Naive B cell (primary cell): ENCODE data around the gene UBXN4. TPM values are rescaled to one million over a fixed set of nuclear protein-coding genes. Genes with fewer than 3 reads are reported as not detected.
"Not testable (repeated sequence)": the region's sequence is repeated elsewhere in the genome, so short reads cannot be mapped to it uniquely, and the experiment has no call there.

Source experiments
- ATAC-seq, 2 donors: fragments of 150-1000 bp; cut with Tn5 transposase; 2 replicates each; pipeline ENCODE4 v1.10.0; 2021; ENCODE audit warnings: low read depth in 2 of 2, mild to moderate bottlenecking in 2 of 2, moderate library complexity in 2 of 2
- DNase-seq: peaks from one replicate; pipeline ENCODE4 v3.0.0; 2022
- H3K27ac Mint-ChIP-seq, 6 donors: one replicate each; pipeline ENCODE4 v1.8.0; 2020 to 2022; ENCODE audit warnings: mild to moderate bottlenecking in 6 of 6, mixed read lengths in 6 of 6, moderate library complexity in 5 of 6, inconsistent platforms in 2 of 6
- H3K27me3 Mint-ChIP-seq, 3 donors: one replicate each; pipeline ENCODE4 v1.8.0; 2021 to 2022; ENCODE audit warnings: mixed read lengths in 3 of 3, mild to moderate bottlenecking in 1 of 3
- H3K36me3 Mint-ChIP-seq, 2 donors: one replicate each; pipeline ENCODE4 v1.8.0; 2020 to 2022; ENCODE audit warnings: mixed read lengths in 2 of 2, inconsistent platforms in 1 of 2, mild to moderate bottlenecking in 1 of 2
- H3K4me1 Mint-ChIP-seq, 3 donors: one replicate each; pipeline ENCODE4 v1.8.0; 2020 to 2022; ENCODE audit warnings: mixed read lengths in 3 of 3, inconsistent platforms in 1 of 3, mild to moderate bottlenecking in 1 of 3, moderate library complexity in 1 of 3
- H3K4me3 Mint-ChIP-seq, 8 donors: one replicate each; pipeline ENCODE4 v1.8.0; 2020 to 2022; ENCODE audit warnings: mild to moderate bottlenecking in 8 of 8, mixed read lengths in 8 of 8, moderate library complexity in 8 of 8, inconsistent platforms in 2 of 8
- H3K9me3 Mint-ChIP-seq, 7 donors: one replicate each; pipeline ENCODE4 v1.8.0; 2020 to 2022; ENCODE audit warnings: mixed read lengths in 7 of 7, mild to moderate bottlenecking in 5 of 7, inconsistent platforms in 2 of 7, moderate library complexity in 1 of 7
- polyA plus RNA-seq, 6 donors: library from polyadenylated mRNA; unstranded; fragments of 300-500 nt; fragmentation: Illumina TruSeq; gene quantifications; one replicate each; pipeline ENCODE4 v1.2.3, GENCODE V29; 2021; ENCODE audit warnings: low read depth in 6 of 6

UBXN4 gene
- polyA plus RNA-seq, 6 donors from 2014 or later = 55.3 to 109 (median 96.0) TPM

DNA sequence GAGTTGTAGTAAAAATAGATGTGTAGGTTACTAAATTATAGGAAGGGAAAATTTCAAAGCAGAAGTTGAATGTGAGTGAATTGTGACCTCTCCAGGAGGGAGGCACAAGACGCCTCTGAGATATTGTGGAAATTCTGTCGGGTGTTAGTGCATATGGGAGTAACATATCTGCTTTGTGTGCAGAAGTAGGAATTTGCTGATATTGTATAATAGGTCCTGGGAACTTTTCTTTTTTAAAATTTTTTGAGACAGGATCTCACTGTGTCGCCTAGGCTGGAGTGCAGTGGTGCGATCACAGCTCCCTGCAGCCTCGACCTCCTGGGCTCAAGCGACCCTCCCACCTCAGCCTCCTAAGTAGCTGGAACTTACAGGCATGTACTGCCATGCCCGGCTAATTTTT lies 34.7 kb downstream of the UBXN4 start:
- Mint-ChIP-seq H3K27ac (no peak overlapping the region), H3K36me3 (peaks cover 17 to 25% of the 10 kb centered on the region in 2 donors), H3K4me3 (no peak overlapping the region), H3K4me1 (no peaks in the 10 kb centered on the region), H3K9me3 (no peaks in the 10 kb centered on the region), H3K27me3 (no peaks in the 10 kb centered on the region)
- ATAC-seq (no peak), DNase-seq (no peak)

DNA sequence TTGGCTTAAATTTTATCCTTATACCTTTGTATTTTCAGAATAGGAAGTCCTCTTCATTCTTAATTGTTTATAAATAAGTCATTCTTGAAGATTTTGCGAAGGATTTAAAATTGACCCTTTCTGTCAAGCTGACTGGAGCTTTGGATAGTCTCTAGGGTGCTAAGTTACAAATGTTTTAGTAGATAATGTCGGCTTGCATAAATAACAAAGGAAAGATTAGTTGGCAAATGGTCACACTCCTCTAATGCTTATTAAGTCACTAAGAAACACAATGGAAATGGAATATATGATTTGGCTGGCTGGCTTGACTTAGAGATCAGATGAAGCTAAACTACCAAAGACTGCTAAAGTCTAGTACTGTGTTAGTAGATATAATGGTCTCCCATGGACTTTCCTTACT lies 40.6 kb downstream of the UBXN4 start:
- Mint-ChIP-seq H3K27ac (no peak overlapping the region), H3K4me1 (no peaks in the 10 kb centered on the region), H3K27me3 (no peaks in the 10 kb centered on the region), H3K4me3 (no peak overlapping the region), H3K9me3 (peaks cover 0 to 3% (median 0%) of the 10 kb centered on the region in 7 donors), H3K36me3 (peaks cover 38 to 52% of the 10 kb centered on the region in 2 donors)
- no peak for ATAC-seq
- DNase-seq = no peak

DNA sequence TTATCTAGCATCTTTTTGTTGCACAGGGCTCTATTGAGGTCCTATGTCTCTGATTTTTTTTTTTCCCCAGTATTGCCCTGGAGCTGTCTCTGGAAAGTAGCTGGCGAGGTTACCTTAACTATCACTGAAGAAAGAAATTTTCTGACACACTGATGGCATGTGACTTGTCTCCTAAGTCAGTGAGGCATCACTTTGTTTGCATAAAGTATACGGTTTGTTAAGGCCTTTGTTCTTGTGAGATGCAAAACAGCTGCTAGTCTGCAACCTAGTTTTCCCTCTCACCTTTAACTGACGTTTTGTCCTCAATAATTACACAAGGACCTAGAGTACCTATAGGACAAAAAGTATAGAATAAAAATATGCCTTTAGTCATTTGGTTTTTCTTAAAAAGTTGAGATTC lies 41.8 kb downstream of the UBXN4 start:
- H3K9me3 Mint-ChIP-seq = peaks cover 0 to 3% (median 0%) of the 10 kb centered on the region in 7 donors
- ATAC-seq (no peak), DNase-seq (no peak)
- no peaks in the 10 kb centered on the region for H3K27me3 Mint-ChIP-seq
- no peaks in the 10 kb centered on the region for H3K4me1 Mint-ChIP-seq
- peaks cover 40 to 52% of the 10 kb centered on the region in 2 donors for H3K36me3 Mint-ChIP-seq
- no peak overlapping the region for H3K4me3 Mint-ChIP-seq
- H3K27ac Mint-ChIP-seq = peak overlapping the region in 1 of 6 donors; percentile 5

DNA sequence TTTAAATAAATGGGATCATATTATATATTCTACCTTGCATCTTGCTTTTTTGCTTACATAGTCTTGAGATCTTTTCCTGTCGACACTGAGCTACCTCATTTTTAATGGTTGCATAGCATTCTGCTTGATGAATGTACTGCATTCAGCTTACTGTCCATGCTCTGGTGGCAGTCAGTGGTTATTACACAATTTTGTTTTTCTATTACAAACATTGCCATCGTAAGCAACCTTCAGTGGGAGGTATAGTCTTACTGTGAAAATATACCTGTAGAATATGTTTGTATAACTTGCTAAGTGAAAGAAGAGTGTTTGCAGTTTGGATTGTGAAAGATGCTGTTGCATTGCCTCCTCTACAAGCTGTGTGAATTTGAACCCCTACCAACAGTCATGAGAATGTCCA lies 43.4 kb downstream of the UBXN4 start:
- Mint-ChIP-seq H3K4me3 (no peak overlapping the region), H3K27ac (peak overlapping the region in 1 of 6 donors; percentile 47), H3K4me1 (no peaks in the 10 kb centered on the region), H3K36me3 (peaks cover 40 to 51% of the 10 kb centered on the region in 2 donors), H3K27me3 (no peaks in the 10 kb centered on the region), H3K9me3 (peaks cover 0 to 3% (median 0%) of the 10 kb centered on the region in 7 donors)
- no peak for DNase-seq
- peak in 1 of 2 donors; percentile 20 for ATAC-seq

DNA sequence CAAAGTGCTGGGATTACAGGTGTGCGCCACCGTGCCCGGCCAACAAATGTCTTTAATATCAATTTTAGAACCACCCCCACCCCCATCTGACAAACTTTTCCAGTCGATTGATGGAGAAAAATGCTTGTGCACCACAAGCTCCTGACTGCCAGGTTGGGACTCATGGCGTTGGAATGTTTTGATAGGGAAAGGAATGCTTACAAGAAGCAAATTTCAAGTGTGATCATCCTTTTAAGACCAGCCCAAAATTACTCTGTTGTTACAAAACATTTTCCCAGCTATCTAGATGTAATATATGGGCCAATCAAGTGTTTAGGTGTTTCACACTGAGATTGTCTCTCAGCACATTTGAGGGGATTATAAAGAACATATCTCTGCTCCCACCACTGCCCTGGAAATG lies 45.2 kb downstream of the UBXN4 start:
- ATAC-seq = no peak
- Mint-ChIP-seq H3K4me3 (no peak overlapping the region), H3K27me3 (no peaks in the 10 kb centered on the region), H3K4me1 (peaks cover 0 to 2% (median 0%) of the 10 kb centered on the region in 3 donors), H3K36me3 (peaks cover 33 to 37% of the 10 kb centered on the region in 2 donors), H3K27ac (peak overlapping the region in 1 of 6 donors; percentile 43), H3K9me3 (peaks cover 0 to 3% (median 0%) of the 10 kb centered on the region in 7 donors)
- DNase-seq = no peak

DNA sequence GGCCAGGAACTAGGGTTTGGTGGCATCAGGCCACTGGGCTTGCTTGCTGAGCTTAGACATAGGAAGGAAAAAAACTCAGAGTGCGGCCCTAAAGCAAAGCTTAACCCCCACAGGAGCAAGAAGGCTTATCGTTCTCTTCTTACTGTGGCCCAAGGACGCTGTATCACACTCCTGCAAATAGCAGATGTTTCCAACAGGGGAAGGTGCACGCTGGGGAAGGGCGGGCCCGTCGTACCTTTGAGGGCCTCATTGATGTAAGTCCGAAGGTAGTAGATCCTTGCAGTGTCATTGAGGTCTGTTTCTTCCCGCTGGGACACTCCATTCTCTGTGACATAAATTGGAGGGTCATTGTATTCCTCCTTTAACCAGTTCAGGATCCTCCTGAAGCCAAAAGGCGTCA lies 48.8 kb downstream of the UBXN4 start:
- Mint-ChIP-seq H3K4me3 (peak overlapping the region in 1 of 8 donors; percentile 47), H3K36me3 (peaks cover 6 to 15% of the 10 kb centered on the region in 2 donors), H3K4me1 (peaks cover 6 to 13% (median 7%) of the 10 kb centered on the region in 3 donors), H3K27ac (no peak overlapping the region), H3K27me3 (peaks cover 0 to 5% (median 0%) of the 10 kb centered on the region in 3 donors), H3K9me3 (peaks cover 0 to 5% (median 0%) of the 10 kb centered on the region in 7 donors)
- ATAC-seq (no peak), DNase-seq (no peak)

DNA sequence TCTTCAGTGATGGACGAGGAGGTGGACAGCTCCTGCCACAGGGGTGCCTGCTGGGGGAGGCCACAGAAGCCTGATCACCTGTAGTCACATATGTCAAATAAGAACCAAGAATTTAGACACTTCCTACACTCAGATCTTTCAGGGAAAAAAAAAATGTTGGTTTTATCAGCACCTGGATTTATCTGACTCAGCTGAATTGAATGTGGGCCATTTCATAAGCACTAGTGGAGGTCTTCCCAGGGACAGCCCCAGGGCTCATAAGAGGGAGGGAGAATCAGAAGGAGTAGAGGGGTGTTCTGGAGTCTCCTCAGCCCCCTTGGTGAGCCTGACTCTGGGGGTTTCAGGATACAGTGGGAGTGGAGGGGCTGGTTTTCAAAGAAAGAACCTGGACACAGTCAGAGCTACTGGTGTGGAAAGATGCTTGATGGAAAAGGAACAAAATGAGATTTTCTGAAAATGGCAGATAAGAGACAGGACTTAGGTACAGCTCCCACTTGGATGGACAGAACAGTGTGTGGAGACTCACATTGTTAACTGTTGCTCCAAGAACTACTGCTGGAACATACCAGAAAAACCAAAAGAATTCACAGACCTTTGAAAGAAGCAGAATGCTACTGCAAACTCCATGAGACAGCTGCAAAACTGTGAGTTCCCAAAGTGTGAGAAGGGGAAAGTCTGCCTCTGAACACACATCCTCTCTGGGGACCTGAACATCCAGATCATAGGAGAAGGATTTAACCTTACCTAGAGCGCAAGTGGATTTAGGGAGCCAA lies 49.9 kb downstream of the UBXN4 start:
- H3K9me3 Mint-ChIP-seq = peaks cover 0 to 5% (median 0%) of the 10 kb centered on the region in 7 donors
- DNase-seq (no peak), ATAC-seq (no peak)
- H3K27me3 Mint-ChIP-seq = peaks cover 0 to 5% (median 0%) of the 10 kb centered on the region in 3 donors
- H3K4me3 Mint-ChIP-seq = no peak overlapping the region
- H3K27ac Mint-ChIP-seq = peak overlapping the region in 3 of 6 donors; percentile 58 to 77 (median 64)
- H3K4me1 Mint-ChIP-seq = peaks cover 8 to 13% (median 10%) of the 10 kb centered on the region in 3 donors
- peaks cover 0 to 7% of the 10 kb centered on the region in 2 donors for H3K36me3 Mint-ChIP-seq

DNA sequence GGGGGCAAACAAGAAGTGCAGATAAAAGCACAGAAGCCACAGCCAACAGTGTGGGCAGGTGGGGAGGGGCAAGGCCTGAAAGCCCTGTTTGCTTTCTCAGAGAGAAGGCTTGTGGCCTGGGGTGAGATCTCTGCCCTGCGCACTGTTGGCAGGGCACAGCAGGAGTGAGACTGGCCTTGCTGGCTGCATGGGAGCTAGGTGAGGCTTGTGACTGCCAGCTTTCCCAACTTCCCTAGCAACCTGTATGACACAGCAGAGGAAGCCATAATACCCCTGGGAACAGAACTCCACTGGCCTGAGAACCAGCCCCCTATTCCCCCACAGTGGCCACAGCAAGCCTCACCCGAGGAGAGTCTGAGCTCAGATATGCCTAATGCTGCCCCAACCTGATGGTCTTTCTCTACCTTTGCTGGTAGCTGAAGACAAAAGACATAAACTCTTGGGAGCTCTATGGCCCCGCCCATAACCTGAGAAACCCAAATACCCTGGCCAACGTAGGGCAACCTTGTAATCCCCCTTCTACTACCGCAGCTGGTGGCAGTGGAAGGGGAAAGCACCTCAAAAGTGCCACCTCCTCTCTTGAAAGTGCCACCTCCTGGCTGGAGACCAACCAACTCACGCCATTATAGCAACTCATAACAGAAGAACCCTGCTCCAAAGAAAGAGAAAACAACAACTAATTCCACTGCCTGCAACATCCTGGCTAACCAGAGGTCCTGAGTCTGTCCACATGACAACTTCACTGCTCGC lies 50.9 kb downstream of the UBXN4 start:
- ATAC-seq (peak in 1 of 2 donors; percentile 49), DNase-seq (no peak)
- Mint-ChIP-seq H3K9me3 (peaks cover 0 to 5% (median 0%) of the 10 kb centered on the region in 7 donors), H3K36me3 (no peaks in the 10 kb centered on the region), H3K4me3 (no peak overlapping the region), H3K27me3 (peaks cover 0 to 5% (median 0%) of the 10 kb centered on the region in 3 donors), H3K27ac (peak overlapping the region in 3 of 6 donors; percentile 12 to 64 (median 15)), H3K4me1 (peaks cover 13 to 17% (median 13%) of the 10 kb centered on the region in 3 donors)

DNA sequence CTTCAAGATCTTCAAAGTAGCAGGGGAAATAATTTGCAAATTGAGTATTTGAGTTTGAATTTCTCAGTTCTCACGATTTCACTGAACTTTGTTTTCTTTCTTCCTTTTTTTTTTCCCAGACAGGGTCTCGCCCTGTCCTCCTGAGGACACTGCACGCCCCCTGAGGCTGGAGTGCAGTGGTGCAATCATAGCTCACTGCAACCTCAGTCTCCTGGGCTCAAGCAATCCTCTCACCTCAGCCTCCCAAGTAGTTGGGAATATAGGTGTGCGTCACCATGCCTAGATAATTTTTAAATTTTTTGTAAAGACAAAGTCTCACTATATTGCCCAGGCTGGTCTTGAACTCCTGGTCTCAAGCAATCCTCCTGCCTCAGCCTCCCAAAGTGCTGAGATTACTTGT lies 54.0 kb downstream of the UBXN4 start:
- Mint-ChIP-seq H3K4me3 (peak overlapping the region in 1 of 8 donors; percentile 24), H3K4me1 (peaks cover 14 to 19% (median 14%) of the 10 kb centered on the region in 3 donors), H3K9me3 (peaks cover 0 to 11% (median 5%) of the 10 kb centered on the region in 7 donors)
- H3K27ac Mint-ChIP-seq, DNase-seq, ATAC-seq, H3K27me3 Mint-ChIP-seq, H3K36me3 Mint-ChIP-seq: not testable (repeated sequence)

DNA sequence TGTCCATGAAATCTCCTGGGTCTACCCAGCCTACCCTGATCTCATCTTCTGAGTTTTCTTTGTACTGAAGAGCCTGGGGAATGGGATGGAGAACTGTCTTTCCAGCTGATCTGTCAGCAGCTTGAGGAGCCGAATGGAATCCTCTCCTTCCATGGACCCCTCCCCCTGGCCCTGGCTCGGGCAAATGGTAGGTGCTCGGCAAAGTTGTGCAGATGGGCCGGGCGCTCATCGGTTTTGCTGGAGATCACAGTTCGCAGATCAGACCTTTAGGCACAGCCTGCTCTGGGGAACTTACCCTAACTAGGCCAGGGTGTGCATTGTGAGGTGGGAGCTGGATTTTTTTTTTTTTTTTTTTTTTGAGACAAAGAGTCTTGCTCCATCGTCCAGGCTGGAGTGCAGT lies 55.0 kb downstream of the UBXN4 start:
- ATAC-seq (no peak), DNase-seq (no peak)
- H3K36me3 Mint-ChIP-seq = no peaks in the 10 kb centered on the region
- H3K4me3 Mint-ChIP-seq = no peak overlapping the region
- H3K9me3 Mint-ChIP-seq = peaks cover 0 to 17% (median 9%) of the 10 kb centered on the region in 7 donors
- peaks cover 0 to 5% (median 0%) of the 10 kb centered on the region in 3 donors for H3K27me3 Mint-ChIP-seq
- peak overlapping the region in 1 of 6 donors; percentile 82 for H3K27ac Mint-ChIP-seq
- peaks cover 14 to 19% (median 14%) of the 10 kb centered on the region in 3 donors for H3K4me1 Mint-ChIP-seq

DNA sequence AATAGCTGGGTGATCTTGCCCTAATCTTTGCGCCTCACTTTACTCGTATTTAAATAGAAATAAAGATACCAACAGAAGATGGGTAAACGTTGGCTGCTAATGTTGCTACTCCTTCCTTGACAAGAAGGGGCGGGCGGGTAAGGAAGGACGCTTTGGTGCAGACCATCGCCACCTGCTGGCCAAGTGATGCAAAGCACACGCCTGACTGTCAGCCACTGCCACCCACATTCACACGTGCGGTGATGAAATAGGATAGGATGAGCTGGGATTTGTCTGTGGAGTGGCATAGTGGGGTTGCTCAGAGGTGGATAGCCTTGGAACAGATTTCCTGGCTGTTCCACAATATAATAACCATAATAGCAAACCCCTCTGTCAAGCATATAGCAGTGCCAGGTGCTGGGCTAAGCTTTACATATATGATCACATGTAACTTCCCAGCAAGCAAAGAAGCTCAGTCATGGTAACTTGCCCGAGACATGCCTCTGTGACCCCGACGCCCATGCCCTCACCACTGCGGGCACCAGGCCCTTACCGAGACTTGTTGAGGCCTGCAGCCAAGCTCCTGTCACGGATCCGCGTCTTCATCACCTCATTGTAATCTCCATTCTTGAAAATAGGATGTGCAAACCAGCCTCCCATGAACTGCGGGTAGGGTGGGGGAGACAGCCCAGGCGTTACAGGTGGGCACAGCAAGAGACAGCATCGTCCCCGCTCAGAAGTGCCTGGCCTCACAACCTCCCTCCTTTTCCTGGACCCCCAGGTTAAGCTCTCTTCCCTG lies 56.0 kb downstream of the UBXN4 start:
- H3K4me3 Mint-ChIP-seq = no peak overlapping the region
- peak overlapping the region in 3 of 6 donors; percentile 21 to 65 (median 22) for H3K27ac Mint-ChIP-seq
- peaks cover 0 to 5% (median 0%) of the 10 kb centered on the region in 3 donors for H3K27me3 Mint-ChIP-seq
- ATAC-seq (peak; percentile 66 to 83), DNase-seq (peak; percentile 56)
- peaks cover 2 to 23% (median 13%) of the 10 kb centered on the region in 7 donors for H3K9me3 Mint-ChIP-seq
- peaks cover 13 to 14% (median 14%) of the 10 kb centered on the region in 3 donors for H3K4me1 Mint-ChIP-seq
- H3K36me3 Mint-ChIP-seq = no peaks in the 10 kb centered on the region

DNA sequence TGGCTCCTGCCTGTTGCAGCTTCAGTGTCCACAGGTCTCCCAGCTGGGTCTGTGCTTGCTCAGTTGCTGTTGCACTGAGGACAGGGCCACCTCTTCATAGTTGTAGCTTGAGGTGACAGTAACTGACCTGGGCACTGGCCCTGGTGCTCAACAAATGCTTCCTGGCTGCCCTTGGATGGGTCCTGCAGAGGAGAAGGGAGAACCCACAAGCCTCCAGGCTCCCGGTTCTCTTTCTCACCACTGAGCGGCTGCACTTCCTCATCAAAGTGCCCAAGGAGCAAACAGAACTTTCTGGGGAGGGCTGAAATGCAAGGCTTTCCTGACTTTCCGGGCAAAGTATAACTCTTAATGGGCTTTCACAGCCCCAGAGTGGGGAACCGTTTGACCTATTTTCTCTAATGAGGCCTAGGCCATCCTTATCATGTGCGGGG lies 56.6 kb downstream of the UBXN4 start:
- H3K27me3 Mint-ChIP-seq = peaks cover 0 to 5% (median 0%) of the 10 kb centered on the region in 3 donors
- no peak overlapping the region for H3K4me3 Mint-ChIP-seq
- no peaks in the 10 kb centered on the region for H3K36me3 Mint-ChIP-seq
- peaks cover 13 to 14% (median 14%) of the 10 kb centered on the region in 3 donors for H3K4me1 Mint-ChIP-seq
- DNase-seq (no peak), ATAC-seq (no peak)
- H3K9me3 Mint-ChIP-seq = peaks cover 2 to 23% (median 13%) of the 10 kb centered on the region in 7 donors
- H3K27ac Mint-ChIP-seq = peak overlapping the region in 1 of 6 donors; percentile 9

DNA sequence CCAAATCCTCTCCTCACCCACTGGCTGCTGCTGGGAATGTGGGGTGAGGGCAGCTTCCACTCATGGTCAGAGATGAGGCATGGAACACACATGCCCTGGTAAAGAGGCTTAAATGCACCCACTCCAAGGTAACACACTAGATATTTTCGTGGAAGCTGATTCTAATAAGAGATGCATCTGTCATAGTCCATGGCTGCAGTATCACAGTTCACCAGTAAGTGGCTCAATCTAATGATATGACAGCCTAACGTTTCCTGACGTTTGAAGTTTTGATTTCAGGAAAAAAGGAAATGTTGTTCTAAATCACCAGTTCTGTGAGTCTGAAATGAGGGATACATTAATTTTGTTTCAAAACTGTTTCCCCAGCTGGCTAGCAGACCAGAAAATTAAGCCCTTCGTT lies 57.1 kb downstream of the UBXN4 start:
- DNase-seq (no peak), ATAC-seq (no peak)
- H3K4me3 Mint-ChIP-seq = no peak overlapping the region
- no peak overlapping the region for H3K27ac Mint-ChIP-seq
- H3K36me3 Mint-ChIP-seq = no peaks in the 10 kb centered on the region
- H3K9me3 Mint-ChIP-seq = peaks cover 2 to 23% (median 13%) of the 10 kb centered on the region in 7 donors
- peaks cover 13 to 14% (median 14%) of the 10 kb centered on the region in 3 donors for H3K4me1 Mint-ChIP-seq
- peaks cover 0 to 5% (median 0%) of the 10 kb centered on the region in 3 donors for H3K27me3 Mint-ChIP-seq
